Fibroblast of the aortic adventitia (primary cell): Measurements from ENCODE around the gene ZNF740. TPM values are rescaled to one million over a fixed set of nuclear protein-coding genes. Genes with fewer than 3 reads are reported as not detected.

Source experiments
- DNase-seq: peaks from one replicate; pipeline ENCODE4 v3.0.0-alpha.2; 2010; ENCODE audit warnings: low read depth
- H3K4me3 ChIP-seq: 2 replicates; pipeline ENCODE4 v1.5.1; 2011; ENCODE audit warnings: low read depth, mild to moderate bottlenecking, control low read depth, low read length, moderate library complexity
- CTCF ChIP-seq: IDR thresholded peaks from 2 replicates; pipeline ENCODE4 v1.5.1; 2011; ENCODE audit warnings: mild to moderate bottlenecking, low read length, control low read depth, inconsistent platforms; ENCODE audit not compliant: insufficient read depth
- total RNA-seq: library from RNA; depleted of rRNA; stranded (reverse); fragments of >200 nt; gene quantifications from 2 replicates; pipeline ENCODE4 v1.2.3, GENCODE V29; 2012; ENCODE audit warnings: low replicate concordance

The ZNF740 gene
- total RNA-seq, 1 donor = 12.6 TPM

DNA sequence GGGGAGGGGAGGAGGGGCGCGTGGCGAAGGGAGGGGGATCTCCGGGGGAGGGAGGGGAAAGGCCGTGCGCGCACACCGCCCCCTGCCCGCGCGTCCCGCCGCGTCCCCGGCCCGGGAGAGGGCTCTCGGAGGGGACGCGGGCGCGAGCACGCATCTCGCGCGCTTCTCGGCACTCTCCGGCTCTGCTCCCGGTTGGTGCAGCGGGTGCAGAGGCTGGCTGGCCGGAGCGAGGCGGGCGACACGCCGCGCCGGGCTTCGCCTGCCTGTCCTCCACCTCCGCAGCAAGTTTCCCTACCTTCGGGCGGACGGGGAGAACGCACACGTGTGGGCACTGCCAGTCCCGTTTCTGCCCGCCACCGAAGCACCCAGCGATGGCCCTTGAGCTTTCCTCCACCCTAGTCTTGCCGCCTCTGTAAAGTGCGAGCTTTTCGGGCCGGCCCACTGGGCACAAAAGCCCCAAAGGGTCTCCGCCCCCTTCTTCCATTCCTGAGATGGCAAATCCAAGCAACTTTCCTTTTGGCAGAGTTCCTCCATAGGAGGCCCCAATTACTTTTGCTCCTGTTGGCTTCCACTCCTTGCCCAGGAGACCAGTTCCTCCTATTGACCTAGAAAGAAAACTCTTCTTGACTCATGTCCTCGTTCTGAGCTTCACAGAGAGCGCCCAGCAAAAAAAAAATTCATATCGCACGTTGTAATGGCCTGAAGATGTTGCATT, 566 bp downstream of the ZNF740 start:
- DNase-seq = peak; percentile 67
- H3K4me3 ChIP-seq = peak overlapping the region; percentile 81
- TF ChIP-seq CTCF = no peak

GRCh38 chr12:53181935-53182334, 1.4 kb downstream of the ZNF740 start:
- no peak for DNase-seq
- TF ChIP-seq CTCF = no peak
- H3K4me3 ChIP-seq = peak overlapping the region; percentile 81

DNA sequence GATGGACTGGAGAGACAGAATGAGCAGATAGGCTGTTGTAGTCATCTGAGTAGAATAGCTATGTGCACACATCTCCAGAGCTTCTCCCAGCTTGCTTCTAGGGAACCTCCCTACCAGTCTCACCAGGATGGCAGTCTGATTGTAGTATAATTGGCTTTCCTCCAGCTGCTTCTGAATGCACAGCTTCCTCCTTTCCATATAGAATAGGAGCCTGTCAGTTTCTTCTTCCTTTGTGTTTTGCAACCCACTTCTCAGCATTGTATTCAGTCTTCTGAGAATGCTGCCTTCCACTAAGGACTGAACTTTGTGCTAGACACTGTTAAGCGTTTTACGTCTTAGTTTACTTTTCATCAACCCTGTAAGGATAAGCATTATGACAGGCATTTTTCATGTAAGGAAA, 2.4 kb downstream of the ZNF740 start:
- no peak for DNase-seq

GRCh38 chr12:53184828-53185227, 4.3 kb downstream of the ZNF740 start:
- DNase-seq = no peak
- no peak for TF ChIP-seq CTCF
- no peak overlapping the region for H3K4me3 ChIP-seq

More for the DNA sequence above, 2.4 kb downstream of the ZNF740 start:
- TF ChIP-seq CTCF = no peak
- H3K4me3 ChIP-seq = peak overlapping the region; percentile 81

DNA sequence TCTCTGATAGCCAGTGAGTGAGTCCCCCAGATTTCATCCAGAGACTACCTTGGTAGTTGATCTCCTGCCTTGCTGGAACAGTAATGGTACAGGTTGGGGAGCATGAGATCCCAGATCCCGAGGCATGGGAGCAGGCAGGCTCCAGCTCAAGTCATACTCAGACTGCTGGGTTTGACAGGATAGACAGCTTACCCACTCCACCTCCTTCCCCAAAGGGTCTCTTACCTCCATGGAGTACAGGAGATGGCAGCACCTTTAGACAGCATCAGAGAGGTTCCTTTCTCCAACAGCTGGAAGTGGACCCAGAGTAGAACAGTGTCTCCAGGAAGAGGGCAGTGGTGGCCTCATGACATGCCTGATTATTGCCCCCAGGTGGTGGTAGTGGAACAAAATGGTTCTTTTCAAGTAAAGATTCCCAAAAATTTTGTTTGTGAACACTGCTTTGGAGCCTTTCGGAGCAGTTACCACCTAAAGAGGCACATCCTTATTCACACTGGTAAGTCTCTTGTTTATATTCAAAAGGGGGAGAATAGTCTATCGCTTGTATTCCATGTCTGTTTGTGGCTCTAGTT, 5.1 kb downstream of the ZNF740 start:
- DNase-seq = no peak
- no peak overlapping the region for H3K4me3 ChIP-seq
- peak; percentile 2 for TF ChIP-seq CTCF

- no peak for DNase-seq
- no peak overlapping the region for H3K4me3 ChIP-seq
- no peak for TF ChIP-seq CTCF
These were observed 6.2 kb downstream of the ZNF740 start for GRCh38 chr12:53186745-53187144.
